GM12878 (cell line): Measurements from ENCODE around the gene CNKSR3. TPM values are rescaled to one million over a fixed set of nuclear protein-coding genes. Genes with fewer than 3 reads are reported as not detected.

Source experiments
- ATF7 ChIP-seq: fragments of 450-650 bp; IDR thresholded peaks from 2 replicates; pipeline ENCODE4 v1.6.1; 2016; ENCODE audit warnings: low read depth, mild to moderate bottlenecking
- CHD1 ChIP-seq: IDR thresholded peaks from 2 replicates; pipeline ENCODE4 v1.6.1; 2012; ENCODE audit warnings: low read depth, low read length, improper control_type of control experiment
- FOS ChIP-seq: IDR thresholded peaks from 3 replicates; pipeline ENCODE4 v1.6.1; 2011; ENCODE audit warnings: borderline replicate concordance; ENCODE audit not compliant: insufficient read length; ENCODE audit errors: extremely low read depth
- HCFC1 ChIP-seq: fragments of 150-350 bp; IDR thresholded peaks from 2 replicates; pipeline ENCODE4 v1.6.1; 2014; ENCODE audit warnings: low read length
- NFYA ChIP-seq: IDR thresholded peaks from 2 replicates; pipeline ENCODE4 v1.6.1; 2011; ENCODE audit warnings: low read depth, mild to moderate bottlenecking, low read length, improper control_type of control experiment, borderline replicate concordance
- RAD21 ChIP-seq: IDR thresholded peaks from 2 replicates; pipeline ENCODE4 v1.6.1; 2011; ENCODE audit warnings: mild to moderate bottlenecking, low read depth, low read length, moderate library complexity; ENCODE audit not compliant: insufficient read depth
- RBBP5 ChIP-seq: fragments of 200-600 bp; sonication (generic); conservative IDR thresholded peaks from 2 replicates; pipeline ENCODE4 v1.6.1; 2016
- TARDBP ChIP-seq: IDR thresholded peaks from 2 replicates; pipeline ENCODE4 v1.6.1; 2016; ENCODE audit warnings: borderline replicate concordance
- TBL1XR1 ChIP-seq: IDR thresholded peaks from 2 replicates; pipeline ENCODE4 v1.6.1; 2012; ENCODE audit warnings: low read depth, low read length, improper control_type of control experiment
- ZNF24 ChIP-seq: fragments of 450-650 bp; IDR thresholded peaks from 2 replicates; pipeline ENCODE4 v1.6.1; 2017; ENCODE audit warnings: antibody characterized with exemption, mild to moderate bottlenecking
- polyA plus RNA-seq, 11 experiments: library from polyadenylated mRNA; depleted of rRNA in 4 of 11; unstranded in 6 of 11; stranded (reverse) in 5 of 11; fragments of >200 nt; fragmentation: Nextera tagmentation in 4 of 11; fragmentation: Illumina TruSeq in 1 of 11; extraction: Ambion mirVana in 4 of 11; extraction: Trizol in 1 of 11; gene quantifications; 1 replicate in 1 of 11; 2 replicates in 10 of 11; pipeline versions ENCODE4 v1.2.1 to v1.2.3, GENCODE V29; 2011 to 2016; ENCODE audit warnings: inconsistent platforms in 2 of 11, missing spikeins in 2 of 11, low read depth in 1 of 11
- total RNA-seq, 4 experiments: library from RNA; depleted of rRNA in 3 of 4; stranded (reverse); fragments of >200 nt in 3 of 4; fragmentation: Illumina TruSeq in 1 of 4; extraction: Trizol in 1 of 4; gene quantifications; 2 replicates each; pipeline versions ENCODE4 v1.2.1 to v1.2.3, GENCODE V29; 2013 to 2021
- TF ChIP-seq, protein P1 (sequence below): fragments of 450-650 bp; IDR thresholded peaks from 2 replicates; pipeline ENCODE4 v1.6.1; 2017; ENCODE audit warnings: borderline replicate concordance
- TF ChIP-seq, protein P2 (sequence below): fragments of 450-650 bp; IDR thresholded peaks from 2 replicates; pipeline ENCODE4 v1.6.1; 2016; ENCODE audit warnings: mild to moderate bottlenecking, moderate library complexity, borderline replicate concordance

CNKSR3 gene
- total and polyA plus RNA-seq, 10 of the 15 experiments (the other 5 are each of a cell fraction or from before 2014, with no cell fraction given), result under 0.01 to 0.48 (median 0.12) TPM; not detected in 2

DNA sequence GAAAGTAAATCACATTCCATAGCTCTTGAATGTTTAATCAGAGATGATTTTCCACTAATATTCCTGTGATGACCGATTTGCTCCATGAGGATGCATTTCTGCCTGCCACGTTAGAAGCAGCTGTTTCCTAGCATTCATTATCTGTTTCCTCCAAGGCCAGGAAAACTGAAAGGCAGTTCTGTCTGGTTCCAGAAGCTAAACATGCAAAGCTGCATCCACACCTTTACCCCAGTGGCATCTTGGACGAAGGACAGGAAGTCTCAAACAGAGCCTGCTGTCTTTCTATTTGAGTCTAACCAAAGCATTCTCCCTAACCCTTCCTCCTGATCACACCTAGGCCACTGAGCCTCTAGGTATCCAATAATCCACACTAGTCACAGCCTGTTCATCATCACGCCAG, 27.6 kb downstream of the CNKSR3 start (continued):
- no peak for TF ChIP-seq CHD1
- TF ChIP-seq TARDBP, result no peak
- no peak for TF ChIP-seq RBBP5
- TF ChIP-seq, protein P1, sequence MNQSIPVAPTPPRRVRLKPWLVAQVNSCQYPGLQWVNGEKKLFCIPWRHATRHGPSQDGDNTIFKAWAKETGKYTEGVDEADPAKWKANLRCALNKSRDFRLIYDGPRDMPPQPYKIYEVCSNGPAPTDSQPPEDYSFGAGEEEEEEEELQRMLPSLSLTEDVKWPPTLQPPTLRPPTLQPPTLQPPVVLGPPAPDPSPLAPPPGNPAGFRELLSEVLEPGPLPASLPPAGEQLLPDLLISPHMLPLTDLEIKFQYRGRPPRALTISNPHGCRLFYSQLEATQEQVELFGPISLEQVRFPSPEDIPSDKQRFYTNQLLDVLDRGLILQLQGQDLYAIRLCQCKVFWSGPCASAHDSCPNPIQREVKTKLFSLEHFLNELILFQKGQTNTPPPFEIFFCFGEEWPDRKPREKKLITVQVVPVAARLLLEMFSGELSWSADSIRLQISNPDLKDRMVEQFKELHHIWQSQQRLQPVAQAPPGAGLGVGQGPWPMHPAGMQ, result no peak
- no peak for TF ChIP-seq RAD21
- TF ChIP-seq NFYA, result no peak
- TF ChIP-seq ZNF24, result no peak
- TF ChIP-seq, protein P2, sequence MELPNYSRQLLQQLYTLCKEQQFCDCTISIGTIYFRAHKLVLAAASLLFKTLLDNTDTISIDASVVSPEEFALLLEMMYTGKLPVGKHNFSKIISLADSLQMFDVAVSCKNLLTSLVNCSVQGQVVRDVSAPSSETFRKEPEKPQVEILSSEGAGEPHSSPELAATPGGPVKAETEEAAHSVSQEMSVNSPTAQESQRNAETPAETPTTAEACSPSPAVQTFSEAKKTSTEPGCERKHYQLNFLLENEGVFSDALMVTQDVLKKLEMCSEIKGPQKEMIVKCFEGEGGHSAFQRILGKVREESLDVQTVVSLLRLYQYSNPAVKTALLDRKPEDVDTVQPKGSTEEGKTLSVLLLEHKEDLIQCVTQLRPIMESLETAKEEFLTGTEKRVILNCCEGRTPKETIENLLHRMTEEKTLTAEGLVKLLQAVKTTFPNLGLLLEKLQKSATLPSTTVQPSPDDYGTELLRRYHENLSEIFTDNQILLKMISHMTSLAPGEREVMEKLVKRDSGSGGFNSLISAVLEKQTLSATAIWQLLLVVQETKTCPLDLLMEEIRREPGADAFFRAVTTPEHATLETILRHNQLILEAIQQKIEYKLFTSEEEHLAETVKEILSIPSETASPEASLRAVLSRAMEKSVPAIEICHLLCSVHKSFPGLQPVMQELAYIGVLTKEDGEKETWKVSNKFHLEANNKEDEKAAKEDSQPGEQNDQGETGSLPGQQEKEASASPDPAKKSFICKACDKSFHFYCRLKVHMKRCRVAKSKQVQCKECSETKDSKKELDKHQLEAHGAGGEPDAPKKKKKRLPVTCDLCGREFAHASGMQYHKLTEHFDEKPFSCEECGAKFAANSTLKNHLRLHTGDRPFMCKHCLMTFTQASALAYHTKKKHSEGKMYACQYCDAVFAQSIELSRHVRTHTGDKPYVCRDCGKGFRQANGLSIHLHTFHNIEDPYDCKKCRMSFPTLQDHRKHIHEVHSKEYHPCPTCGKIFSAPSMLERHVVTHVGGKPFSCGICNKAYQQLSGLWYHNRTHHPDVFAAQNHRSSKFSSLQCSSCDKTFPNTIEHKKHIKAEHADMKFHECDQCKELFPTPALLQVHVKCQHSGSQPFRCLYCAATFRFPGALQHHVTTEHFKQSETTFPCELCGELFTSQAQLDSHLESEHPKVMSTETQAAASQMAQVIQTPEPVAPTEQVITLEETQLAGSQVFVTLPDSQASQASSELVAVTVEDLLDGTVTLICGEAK, result no peak
- no peak for TF ChIP-seq ATF7
- TF ChIP-seq HCFC1, result no peak
- TF ChIP-seq FOS, result no peak
- no peak for TF ChIP-seq TBL1XR1
